Natural killer cell (primary cell): ENCODE measurements around the gene BTBD6. TPM values are rescaled to one million over a fixed set of nuclear protein-coding genes. Genes with fewer than 3 reads are reported as not detected.

Experiments used
- ATAC-seq, 3 donors: fragments of 150-1000 bp in 2 of 3; fragments of 200-7000 bp in 1 of 3; cut with Tn5 transposase; 1 replicate in 1 of 3; 2 replicates in 2 of 3; pipeline ENCODE4 v1.10.0; 2021; ENCODE audit warnings: mild to moderate bottlenecking in 2 of 3, moderate library complexity in 2 of 3
- DNase-seq, 2 donors: peaks; one replicate each; pipeline versions ENCODE4 v3.0.0 to v3.0.0-alpha.2; 2013 to 2021; ENCODE audit warnings: mixed read lengths in 1 of 2
- H3K27ac ChIP-seq: one replicate; pipeline ENCODE4 v1.5.1; 2013; ENCODE audit warnings: mild to moderate bottlenecking, low read length
- H3K27me3 ChIP-seq: one replicate; pipeline ENCODE4 v1.6.1; 2013; ENCODE audit warnings: low read length; ENCODE audit not compliant: control insufficient read depth, insufficient read depth
- H3K36me3 ChIP-seq: one replicate; pipeline ENCODE4 v1.6.1; 2013; ENCODE audit warnings: low read length; ENCODE audit not compliant: control insufficient read depth, insufficient read depth
- H3K4me1 ChIP-seq: one replicate; pipeline ENCODE4 v1.6.1; 2013; ENCODE audit warnings: low read length; ENCODE audit not compliant: control insufficient read depth, insufficient read depth
- H3K4me3 ChIP-seq: one replicate; pipeline ENCODE4 v1.5.1; 2013; ENCODE audit warnings: low read length
- H3K9me3 ChIP-seq: one replicate; pipeline ENCODE4 v1.6.1; 2013; ENCODE audit warnings: low read length; ENCODE audit not compliant: control insufficient read depth, insufficient read depth
- H3K27ac Mint-ChIP-seq, 2 donors: one replicate each; pipeline ENCODE4 v1.8.0; 2022; ENCODE audit warnings: mild to moderate bottlenecking in 2 of 2, mixed read lengths in 2 of 2, moderate library complexity in 1 of 2
- H3K27me3 Mint-ChIP-seq, 2 donors: one replicate each; pipeline ENCODE4 v1.8.0; 2022; ENCODE audit warnings: low read depth in 2 of 2, mixed read lengths in 2 of 2
- H3K36me3 Mint-ChIP-seq: one replicate; pipeline ENCODE4 v1.8.0; 2022; ENCODE audit warnings: mixed read lengths
- H3K4me1 Mint-ChIP-seq, 2 donors: one replicate each; pipeline ENCODE4 v1.8.0; 2022; ENCODE audit warnings: mixed read lengths in 2 of 2
- H3K4me3 Mint-ChIP-seq: one replicate; pipeline ENCODE4 v1.8.0; 2022; ENCODE audit warnings: mild to moderate bottlenecking, moderate library complexity, mixed read lengths
- H3K9me3 Mint-ChIP-seq, 2 donors: one replicate each; pipeline ENCODE4 v1.8.0; 2022; ENCODE audit warnings: mixed read lengths in 2 of 2
- WGBS: methylation state at CpG from one replicate; pipeline ENCODE4 v1.1.7; 2013; ENCODE audit warnings: missing lambda C conversion rate; ENCODE audit not compliant: insufficient coverage; 5-methylcytosine and 5-hydroxymethylcytosine counted together
- intact Hi-C: fragments of 100-400 bp; cut with micrococcal nuclease; formaldehyde crosslinking; loops from one replicate; pipeline ENCODE4 v1.14.2; 2022
- total RNA-seq, 4 donors: library from RNA; stranded (reverse); fragments of 120-200 nt in 1 of 4; gene quantifications; one replicate each; pipeline versions ENCODE4 v1.2.3 to v1.2.4, GENCODE V29; 2013 to 2022
- TF ChIP-seq, protein P1 (sequence below): fragments of 200-600 bp; IDR thresholded peaks from one replicate; pipeline ENCODE4 v1.8.0; 2022; ENCODE audit warnings: antibody characterized with exemption

BTBD6 gene
- total RNA-seq, 3 donors from 2014 or later (not counting 1 experiment from before 2014, with no cell fraction given): 30.9 to 48.7 (median 44.2) TPM

GRCh38 chr14:105211086-105211757 lies 37.1 kb upstream of the BTBD6 start:
- Histone ChIP-seq H3K27ac (no peak overlapping the region), H3K36me3 (peaks cover 16% of the 10 kb centered on the region), H3K27me3 (no peaks in the 10 kb centered on the region), H3K4me1 (no peaks in the 10 kb centered on the region), H3K4me3 (no peak overlapping the region), H3K9me3 (no peaks in the 10 kb centered on the region)
- 95% methylated on average over 23 of the region's 23 CpGs for WGBS
- DNase-seq (no peak), ATAC-seq (no peak)
- no peak overlapping the region for H3K4me3 Mint-ChIP-seq
- H3K27me3 Mint-ChIP-seq: no peaks in the 10 kb centered on the region
- TF ChIP-seq, protein P1, sequence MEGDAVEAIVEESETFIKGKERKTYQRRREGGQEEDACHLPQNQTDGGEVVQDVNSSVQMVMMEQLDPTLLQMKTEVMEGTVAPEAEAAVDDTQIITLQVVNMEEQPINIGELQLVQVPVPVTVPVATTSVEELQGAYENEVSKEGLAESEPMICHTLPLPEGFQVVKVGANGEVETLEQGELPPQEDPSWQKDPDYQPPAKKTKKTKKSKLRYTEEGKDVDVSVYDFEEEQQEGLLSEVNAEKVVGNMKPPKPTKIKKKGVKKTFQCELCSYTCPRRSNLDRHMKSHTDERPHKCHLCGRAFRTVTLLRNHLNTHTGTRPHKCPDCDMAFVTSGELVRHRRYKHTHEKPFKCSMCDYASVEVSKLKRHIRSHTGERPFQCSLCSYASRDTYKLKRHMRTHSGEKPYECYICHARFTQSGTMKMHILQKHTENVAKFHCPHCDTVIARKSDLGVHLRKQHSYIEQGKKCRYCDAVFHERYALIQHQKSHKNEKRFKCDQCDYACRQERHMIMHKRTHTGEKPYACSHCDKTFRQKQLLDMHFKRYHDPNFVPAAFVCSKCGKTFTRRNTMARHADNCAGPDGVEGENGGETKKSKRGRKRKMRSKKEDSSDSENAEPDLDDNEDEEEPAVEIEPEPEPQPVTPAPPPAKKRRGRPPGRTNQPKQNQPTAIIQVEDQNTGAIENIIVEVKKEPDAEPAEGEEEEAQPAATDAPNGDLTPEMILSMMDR: no peak
- H3K4me1 Mint-ChIP-seq: peaks cover 7 to 8% of the 10 kb centered on the region in 2 donors
- intact Hi-C loops: no loop called here
- H3K9me3 Mint-ChIP-seq: no peaks in the 10 kb centered on the region
- no peaks in the 10 kb centered on the region for H3K36me3 Mint-ChIP-seq
- H3K27ac Mint-ChIP-seq: no peak overlapping the region

GRCh38 chr14:105211758-105212089 lies 36.6 kb upstream of the BTBD6 start:
- no peaks in the 10 kb centered on the region for H3K27me3 ChIP-seq
- Mint-ChIP-seq H3K27ac (no peak overlapping the region), H3K4me3 (no peak overlapping the region), H3K27me3 (no peaks in the 10 kb centered on the region), H3K9me3 (no peaks in the 10 kb centered on the region), H3K4me1 (peaks cover 7 to 8% of the 10 kb centered on the region in 2 donors), H3K36me3 (no peaks in the 10 kb centered on the region)
- 90% methylated on average over 9 of the region's 9 CpGs for WGBS
- no peak overlapping the region for H3K4me3 ChIP-seq
- H3K36me3 ChIP-seq: peaks cover 16% of the 10 kb centered on the region
- intact Hi-C loops: no loop called here
- no peaks in the 10 kb centered on the region for H3K9me3 ChIP-seq
- TF ChIP-seq, protein P1: no peak
- no peak for DNase-seq
- ATAC-seq: no peak
- H3K27ac ChIP-seq: no peak overlapping the region
- H3K4me1 ChIP-seq: no peaks in the 10 kb centered on the region

DNA sequence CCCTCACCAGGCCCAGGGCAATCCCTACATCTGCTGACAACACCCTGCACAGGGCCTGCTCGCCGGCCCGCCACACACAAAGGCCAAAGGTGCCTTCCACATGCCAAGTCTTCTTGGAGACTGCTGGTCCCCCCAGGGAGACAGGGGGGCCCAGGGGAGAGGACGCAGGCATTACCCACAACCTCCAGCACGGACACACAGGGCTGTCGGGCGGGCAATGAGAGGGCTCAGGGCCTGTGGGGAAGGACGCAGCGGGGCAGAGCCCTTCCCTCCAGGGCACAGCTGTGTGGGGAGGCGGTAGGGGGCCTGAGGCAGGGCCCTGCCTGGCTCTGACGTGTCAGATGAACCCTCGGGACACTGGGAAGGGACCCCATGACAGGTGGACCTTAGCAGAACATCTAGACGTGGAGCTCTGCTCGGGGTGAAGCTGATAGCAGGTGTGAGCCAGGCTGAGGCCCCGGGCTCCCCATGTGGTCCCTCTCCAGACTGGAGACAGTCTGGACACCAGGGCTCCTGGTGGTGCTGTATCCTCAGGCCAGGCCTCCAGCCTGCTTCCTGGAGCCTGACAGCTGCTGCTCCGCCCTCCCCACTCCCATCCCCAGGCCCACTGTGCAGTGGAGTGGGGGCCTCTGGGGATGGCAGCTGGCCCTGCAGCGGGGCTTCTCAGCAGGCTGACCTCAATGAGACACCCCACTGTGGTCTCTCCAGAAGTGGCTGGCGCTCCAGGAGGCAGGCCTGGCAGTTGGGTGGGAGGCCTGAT lies 35.6 kb upstream of the BTBD6 start:
- intact Hi-C loops: no loop called here
- peaks cover 7 to 8% of the 10 kb centered on the region in 2 donors for H3K4me1 Mint-ChIP-seq
- no peaks in the 10 kb centered on the region for H3K36me3 Mint-ChIP-seq
- peaks cover 21% of the 10 kb centered on the region for H3K36me3 ChIP-seq
- DNase-seq (no peak), ATAC-seq (no peak)
- H3K4me1 ChIP-seq: no peaks in the 10 kb centered on the region
- H3K9me3 ChIP-seq: no peaks in the 10 kb centered on the region
- H3K9me3 Mint-ChIP-seq: no peaks in the 10 kb centered on the region
- H3K4me3 Mint-ChIP-seq: no peak overlapping the region
- WGBS: 96% methylated on average over 18 of the region's 18 CpGs
- no peaks in the 10 kb centered on the region for H3K27me3 Mint-ChIP-seq
- H3K4me3 ChIP-seq: no peak overlapping the region
- TF ChIP-seq, protein P1: no peak
- no peak overlapping the region for H3K27ac Mint-ChIP-seq
- no peaks in the 10 kb centered on the region for H3K27me3 ChIP-seq
- H3K27ac ChIP-seq: no peak overlapping the region
